Measurements from ENCODE around the gene GABRR2.

The GABRR2 gene

DNA sequence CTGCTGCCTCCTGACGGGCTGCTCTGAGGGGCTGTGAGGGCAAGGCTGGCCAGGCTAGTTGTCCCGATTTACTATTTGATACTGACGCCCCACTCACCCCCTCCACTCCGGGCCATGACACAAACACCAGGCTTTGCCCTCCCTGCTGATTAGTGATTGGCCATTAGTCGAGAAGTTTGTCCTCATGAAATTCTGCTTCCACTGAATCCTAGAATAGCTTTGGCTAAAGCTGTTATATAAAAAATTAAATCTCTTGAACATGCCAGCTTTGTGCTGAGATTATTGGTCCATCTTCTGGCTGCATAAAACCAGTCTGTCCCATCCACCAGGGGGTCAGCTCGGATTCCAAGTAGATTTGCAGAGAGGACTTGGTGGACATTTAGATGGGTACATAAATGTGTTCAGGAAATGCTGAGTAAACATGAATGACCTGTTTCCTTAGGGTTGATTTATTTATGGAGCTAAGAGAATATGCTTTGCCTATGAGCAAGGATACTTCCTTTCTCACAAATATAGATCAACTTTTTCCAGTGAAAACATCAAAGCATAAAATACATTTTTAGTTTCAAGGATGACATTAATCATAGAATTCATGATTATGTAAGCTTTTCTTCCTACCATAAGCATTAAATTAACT is at the start of gene GABRR2:
TSS of gene GABRR2 (minus strand) at position 51 of the 637 bp plus-strand sequence. CDS start 134 bp downstream, outside the sequence.
- no peak for DNase-seq

DNA sequence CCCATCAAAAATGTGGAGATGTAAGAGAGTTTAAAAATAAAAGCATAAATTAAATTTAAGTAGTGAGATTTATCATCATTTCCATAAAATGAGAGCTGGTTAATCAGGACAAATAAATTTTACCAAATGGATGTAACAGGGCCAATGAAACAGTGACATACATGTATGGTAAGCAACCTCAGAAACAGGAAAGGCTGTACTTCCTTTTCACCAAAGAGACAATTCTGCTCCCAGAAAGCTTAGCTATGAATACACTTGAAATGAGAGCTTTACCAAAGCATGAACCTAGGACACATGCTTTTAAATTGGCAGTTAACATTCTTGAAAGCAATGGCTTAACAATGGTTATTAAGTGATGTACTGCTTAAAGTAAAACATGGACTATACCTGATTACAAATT is 49.5 kb upstream of the GABRR2 start:
- no peak for DNase-seq

DNA sequence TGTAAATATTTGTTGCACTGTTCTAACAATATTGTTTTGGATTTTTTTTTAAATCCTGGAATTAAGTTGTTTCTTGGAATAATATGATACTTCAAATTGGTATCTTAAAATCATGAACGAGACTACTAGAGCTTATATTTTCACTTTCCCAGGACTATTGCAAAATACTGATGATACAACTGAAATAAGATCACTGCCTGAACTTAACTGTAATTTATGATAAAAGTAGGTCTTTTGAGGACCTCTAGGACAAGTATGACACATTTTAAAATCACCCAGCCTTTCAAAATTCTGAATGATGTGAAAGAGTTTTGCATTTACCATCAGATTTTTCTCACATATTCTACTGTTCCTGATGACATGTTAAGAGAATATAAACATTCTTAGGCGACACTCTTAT is 46.1 kb upstream of the GABRR2 start:
- DNase-seq = no peak

DNA sequence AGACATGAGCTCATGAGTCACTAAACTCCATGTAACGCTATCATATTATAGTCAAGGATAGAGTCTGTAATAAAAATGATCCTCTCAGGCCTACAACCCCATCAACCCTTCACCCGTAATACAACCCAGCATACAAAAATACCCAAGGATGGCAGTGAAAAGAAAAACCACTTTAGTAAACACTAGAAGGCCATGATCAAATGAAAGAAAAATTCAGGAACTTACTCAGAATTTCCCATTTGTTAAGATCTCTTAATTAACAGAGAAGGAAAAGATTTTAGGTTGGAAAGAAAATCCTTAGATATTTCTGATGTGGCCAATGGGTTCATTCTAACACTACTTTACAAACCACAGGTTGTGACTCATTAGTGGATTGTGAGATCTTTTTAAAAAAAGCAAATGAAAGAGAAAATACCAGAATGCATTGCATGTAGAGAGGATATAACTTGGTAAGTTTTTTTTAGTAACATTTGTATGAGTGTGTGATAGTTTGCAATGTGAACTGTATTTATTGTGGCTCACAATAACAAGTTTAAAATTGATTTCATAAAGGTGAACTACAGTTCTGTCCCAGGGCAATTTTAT is 45.4 kb upstream of the GABRR2 start:
- no peak for DNase-seq

DNA sequence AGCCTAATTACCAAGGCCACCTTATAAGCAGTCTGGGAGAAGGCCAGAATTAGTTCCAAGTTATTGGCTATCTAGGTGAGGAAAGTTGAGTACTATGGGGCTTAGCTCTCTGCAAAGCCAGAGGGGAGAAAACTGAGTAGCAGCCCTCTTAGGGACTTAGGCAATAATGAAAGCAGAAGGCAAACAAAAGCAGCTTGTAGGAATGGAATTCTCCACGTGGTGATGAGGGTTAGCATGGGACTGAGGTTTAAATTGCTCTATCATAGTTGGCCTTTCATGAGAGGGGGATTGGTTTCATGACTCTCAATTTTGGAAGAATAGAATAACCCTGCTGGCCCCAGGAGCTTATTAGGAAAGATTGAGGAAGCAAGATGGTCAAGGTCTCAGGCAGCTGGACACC is 44.5 kb upstream of the GABRR2 start:
- no peak for DNase-seq

DNA sequence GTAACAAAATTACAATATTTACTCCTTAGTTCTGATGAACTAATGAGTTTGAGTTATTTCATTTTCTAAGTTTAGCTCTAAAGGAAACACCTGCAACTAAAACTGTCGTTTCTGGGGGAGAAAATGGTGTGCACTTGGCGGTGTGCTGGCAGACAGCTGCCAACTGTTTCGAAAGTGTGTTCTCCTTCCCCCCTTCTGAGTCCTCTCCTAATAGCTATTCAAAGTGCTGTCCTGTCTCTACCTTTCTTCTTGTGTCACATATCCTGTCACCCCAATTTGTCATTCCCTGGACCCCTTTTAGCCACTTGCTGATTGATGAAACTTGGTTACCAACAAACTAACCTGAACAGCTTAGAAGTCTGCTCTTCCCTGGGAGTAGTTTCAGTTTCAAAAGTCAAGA is 42.3 kb upstream of the GABRR2 start:
- DNase-seq = no peak

DNA sequence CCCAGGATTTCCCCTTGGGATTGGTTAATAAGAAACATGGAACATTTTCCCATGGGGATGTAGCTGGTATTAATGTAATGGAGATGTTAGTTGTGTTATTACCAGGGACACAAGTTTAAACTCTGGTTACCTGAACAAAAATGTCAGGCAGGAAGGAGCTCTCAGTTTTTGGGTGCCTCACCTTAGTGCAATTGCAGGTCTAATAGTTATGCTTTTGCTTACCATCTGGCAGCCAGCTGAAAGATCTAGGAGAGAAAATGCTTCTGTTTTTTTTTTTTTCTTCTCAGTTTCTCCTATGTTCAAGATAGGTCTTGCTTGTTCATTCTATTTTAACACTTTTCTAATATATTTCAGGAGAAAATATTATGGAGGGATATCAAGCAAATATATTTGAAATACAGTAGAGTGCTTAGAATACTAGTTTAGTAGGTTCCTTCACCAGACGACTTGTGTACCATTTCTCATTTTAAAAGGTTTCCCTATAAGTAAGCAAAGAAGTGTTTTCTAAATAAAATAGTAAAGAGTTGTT is 41.6 kb upstream of the GABRR2 start:
- DNase-seq = no peak

DNA sequence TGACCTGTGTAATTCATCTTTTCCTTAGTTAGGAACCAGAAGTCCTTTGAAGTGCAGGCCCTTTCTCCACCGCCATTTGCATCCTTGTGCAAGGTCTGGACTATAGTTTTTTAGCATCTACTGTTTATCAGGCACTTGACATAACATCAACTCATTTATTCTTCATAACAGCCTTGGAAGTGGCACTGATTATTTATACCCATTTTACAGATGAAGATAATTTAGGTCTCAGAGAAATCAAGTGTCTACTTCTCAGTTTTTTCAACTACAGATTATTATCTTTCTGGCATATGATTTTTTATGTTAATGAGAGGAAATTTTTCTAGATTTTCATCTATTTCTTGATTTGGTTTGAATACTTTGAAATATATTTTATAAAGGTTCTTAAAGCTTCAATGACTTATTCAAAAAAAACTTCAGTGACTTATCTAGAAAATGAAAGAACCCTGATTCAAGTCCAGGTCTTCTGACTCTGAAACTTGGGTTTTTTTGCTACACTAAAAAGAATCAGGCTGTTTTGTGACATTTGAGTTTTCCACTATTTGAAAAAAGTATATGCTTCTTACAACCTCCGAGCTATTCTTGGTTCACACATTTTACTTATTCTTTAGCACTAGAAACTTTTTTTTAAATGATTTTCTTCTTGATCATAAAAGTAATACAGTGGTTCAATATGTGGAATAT is 40.6 kb upstream of the GABRR2 start:
- DNase-seq = no peak

DNA sequence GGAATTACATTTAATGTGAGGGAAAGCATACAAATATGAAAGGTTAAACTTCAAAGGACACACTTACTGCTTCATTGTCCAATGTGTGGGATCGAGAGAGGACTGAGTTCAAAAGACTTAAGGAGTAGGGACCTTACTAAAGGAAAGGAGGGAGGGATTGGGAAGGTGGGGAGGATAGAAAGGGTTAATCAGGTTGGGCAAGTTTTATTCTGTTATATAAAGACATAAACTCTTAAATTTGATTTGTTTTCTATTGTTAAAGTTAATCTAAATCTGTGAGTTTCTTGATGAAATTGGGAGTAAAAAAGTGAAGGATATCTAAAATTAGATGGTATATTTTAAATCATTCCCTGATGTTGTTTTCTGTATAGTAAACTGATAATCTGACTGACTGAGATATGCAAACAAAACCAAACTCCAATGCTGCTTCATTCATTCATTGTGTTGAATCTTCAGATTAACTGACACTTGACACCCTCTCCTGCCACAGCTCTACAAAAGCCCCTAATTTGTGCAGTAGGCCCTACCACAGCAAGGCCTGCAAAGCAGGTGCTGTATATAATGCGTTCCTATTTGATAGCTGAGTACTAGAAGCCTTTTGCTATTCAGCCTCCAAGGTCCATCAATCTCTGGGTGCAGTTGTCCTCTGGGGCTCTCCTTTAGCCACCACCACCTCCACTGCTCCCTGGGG is 38.7 kb upstream of the GABRR2 start:
- DNase-seq = peak; percentile 85

DNA sequence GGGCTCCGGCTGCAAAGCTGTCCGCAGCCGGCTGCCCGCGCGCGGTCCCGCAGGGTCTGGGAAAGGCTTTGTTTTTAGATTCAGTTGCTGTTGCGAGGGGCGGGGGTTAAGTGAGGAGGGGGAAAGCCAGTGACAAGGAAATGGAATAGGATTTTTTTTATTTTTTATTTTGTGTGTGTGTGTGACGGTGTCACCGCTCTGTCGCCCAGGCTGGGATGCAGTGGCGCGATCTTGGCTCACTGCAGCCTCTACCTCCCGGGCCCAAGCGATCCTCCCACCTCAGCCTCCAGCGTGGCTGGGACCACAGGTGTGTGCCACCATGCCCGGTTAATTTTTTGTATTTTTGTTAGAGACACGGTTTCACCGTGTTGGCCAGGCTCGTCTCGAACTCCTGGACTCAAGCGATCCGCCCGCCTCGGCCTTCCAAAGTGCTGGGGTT is 38.0 kb upstream of the GABRR2 start:
- DNase-seq = no peak

DNA sequence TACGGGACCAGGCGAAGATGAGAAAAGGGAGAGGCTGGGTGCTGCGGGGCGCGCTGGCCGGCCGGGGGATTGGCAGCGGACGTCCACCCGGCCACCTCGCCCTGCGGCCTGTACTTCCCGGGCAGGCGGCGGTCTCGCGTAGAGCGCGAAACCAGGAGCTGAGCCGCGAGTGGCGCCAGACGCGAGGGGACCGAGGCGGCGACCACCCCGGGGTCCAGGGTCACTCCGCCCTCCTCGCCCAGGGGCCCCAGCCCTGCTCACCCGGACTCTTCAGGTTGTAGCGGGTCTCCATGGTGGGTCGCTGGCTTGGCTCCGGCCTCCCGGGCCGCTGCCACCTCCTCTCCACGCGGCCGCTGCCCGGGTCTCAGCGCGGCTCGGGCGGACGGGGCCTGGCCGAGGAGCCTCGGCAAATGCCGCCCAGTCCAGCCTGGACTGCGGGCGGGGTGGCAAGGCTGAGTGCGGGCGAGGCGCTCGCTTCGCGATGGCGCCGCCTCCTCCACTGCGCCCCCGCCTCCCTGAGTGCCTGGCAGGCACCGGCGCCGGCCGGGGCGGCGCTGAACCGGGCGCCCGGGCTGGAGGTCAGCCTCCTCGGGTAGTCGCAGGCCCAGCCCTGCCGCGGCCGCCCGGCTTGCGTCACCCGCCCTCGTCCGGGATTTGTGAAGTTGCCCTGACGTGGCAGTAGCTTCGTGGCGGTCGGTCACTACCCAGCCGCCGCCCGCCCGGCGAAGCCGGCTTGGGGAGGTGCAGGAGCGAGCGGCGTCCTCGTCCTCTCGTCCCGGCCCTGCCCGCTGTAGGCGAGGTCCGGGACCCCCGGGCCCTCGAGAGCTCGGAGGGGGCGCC is 37.4 kb upstream of the GABRR2 start, which contains the start of gene UBE2J1:
TSS of gene UBE2J1 (minus strand) at position 445 of the 840 bp plus-strand sequence. CDS start at position 292, 153 bp downstream.
- DNase-seq = peak; percentile 63

DNA sequence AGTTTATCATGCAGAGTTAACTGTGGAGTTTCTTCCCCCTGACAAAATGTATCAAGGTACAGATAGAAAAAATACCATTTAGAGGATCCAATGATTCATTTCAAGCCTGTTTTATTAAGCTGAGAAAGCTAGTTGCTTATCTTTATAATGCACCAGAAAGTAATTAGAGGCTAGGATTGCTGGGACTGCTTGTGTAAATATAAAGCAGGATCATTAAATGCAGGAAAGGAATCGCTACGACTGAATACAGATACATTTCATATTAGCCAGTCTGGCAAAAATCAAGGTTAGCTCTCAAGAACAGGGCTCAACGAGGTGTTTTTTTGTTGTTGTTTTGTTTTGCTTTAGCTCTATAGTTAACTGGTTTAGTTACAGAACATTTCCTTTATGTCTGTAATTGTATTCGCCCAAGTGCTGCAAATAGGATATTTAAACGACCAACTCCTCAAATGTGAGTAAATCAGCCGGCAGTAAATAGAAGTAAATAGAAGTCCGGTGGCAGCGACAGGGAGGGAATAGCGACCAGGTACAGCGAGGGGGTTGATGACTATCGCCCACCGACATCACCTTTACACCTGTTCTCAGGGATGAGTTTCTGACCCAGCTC is 36.7 kb upstream of the GABRR2 start:
- DNase-seq = peak; percentile 34

DNA sequence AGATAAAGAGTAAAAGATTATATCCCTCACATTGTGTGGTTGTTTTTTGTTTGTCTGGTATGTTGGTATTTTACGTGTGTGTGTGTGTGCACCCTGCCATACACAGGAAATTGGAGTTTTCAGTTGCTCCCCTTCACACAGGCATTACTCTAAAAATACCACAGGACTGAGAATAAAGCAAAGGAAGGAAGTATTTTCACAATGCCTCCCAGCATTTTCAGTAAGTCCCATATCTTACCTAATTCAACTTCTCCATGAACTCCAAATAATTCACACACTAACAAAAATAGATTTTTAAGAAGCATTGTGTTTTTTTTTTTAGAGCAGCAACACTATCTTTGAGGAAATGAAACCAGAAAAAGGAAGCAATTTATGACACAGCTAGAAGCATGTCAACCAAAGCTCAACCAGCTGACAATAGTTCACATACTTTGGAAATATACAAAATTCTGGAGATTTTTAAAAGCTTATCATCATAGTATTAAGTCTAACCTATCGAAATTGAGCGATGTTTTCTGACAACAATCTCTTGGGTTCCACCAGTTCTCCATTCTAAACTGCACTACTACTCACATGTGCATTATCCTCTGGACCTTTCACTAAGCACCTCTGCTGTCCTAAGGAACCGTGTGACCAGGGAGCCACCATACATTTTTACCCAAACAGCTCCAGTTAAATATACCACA is 35.3 kb upstream of the GABRR2 start:
- no peak for DNase-seq

DNA sequence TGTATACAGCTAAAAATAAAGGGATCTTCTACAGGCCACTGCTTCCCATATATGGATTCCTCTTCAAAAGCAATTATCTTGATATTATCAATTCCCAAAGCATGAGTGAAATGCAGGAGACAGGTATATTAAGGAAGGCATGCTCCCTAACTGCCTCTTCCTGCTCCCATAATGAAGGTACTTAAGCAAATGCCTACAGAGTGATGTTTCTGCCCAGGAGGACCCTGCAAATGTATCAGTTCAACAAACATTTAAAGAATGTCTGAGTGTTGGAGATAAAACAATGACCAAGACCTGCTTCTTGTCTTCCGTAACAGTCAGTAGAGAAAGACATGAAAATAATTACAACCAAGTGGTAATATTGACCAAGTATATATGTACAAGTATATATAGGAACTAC is 33.3 kb upstream of the GABRR2 start:
- DNase-seq = no peak

DNA sequence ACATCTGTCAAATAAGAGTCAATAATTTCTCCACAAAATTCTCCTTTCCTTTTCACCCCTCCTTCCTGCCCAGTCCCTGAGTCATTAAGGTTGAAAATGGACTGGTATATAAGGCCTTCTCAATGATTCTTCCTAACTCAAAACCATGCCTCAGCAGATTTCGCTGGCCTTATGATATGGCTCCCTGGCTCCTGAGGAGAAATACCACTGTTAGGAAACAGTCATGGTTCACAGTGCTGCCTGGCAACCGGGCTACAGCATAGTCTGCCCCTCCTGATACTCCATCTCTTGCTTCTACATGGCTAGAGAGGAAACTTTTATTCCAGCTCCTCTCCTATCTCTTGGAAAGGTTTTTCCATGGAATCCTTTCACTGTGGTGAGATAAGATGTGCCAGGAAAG is 32.7 kb upstream of the GABRR2 start:
- no peak for DNase-seq

DNA sequence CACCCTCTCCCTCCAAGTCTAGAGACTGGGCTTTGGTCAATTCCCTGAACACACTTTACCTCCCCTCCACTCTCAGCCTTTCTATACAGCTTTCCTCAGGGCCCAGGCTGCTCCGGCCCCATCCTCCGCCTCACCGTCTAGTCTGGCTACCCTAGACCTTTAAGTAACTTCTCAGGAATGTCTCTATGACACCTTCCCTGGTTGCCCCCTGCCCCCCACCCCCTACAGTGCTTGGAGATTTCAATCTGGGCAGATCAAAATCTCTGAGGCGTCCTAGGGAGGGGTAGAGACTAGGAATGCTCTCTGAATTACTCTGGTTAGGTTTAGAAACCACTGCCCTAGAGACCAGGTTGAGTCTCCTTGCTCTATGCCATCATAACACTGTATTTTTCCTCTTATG is 31.3 kb upstream of the GABRR2 start:
- DNase-seq = no peak

DNA sequence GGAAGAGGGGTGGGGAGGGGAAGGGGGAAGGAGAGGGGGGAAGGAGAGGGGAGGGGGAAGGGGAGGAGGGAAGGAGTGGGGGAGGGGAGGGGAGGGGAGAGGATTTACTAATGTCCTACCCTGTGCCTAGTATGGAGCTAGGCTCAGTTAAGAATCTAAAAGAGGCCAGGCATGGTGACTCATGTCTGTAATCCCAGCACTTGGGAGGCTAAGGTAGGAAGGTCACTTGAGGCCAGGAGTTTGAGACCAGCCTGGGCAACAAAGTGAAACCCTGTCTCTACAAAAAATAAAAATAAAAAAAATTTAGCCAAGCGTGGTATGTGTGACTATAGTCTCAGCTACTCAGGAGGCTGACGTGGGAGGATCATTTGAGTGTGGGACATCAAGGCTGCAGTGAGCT is 24.5 kb upstream of the GABRR2 start:
- DNase-seq = no peak

DNA sequence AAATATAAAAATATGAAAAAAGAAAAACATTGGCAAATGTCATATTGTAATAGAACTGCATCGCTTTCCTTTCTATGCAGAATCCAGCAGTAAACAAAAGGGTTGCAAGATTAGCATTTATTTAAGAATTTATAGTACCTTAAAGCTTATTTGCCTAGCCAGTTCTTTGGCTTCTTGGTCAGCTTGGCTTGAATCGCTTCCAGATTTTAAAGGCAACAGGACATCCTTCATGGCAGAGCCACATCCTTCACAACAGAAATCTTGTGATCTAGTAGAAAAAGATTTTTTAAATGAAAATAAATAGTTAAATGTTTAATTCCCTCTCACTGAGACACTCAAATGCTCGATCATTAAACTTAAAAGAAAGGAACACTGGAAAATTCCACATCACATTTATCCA is 20.1 kb upstream of the GABRR2 start:
- no peak for DNase-seq

DNA sequence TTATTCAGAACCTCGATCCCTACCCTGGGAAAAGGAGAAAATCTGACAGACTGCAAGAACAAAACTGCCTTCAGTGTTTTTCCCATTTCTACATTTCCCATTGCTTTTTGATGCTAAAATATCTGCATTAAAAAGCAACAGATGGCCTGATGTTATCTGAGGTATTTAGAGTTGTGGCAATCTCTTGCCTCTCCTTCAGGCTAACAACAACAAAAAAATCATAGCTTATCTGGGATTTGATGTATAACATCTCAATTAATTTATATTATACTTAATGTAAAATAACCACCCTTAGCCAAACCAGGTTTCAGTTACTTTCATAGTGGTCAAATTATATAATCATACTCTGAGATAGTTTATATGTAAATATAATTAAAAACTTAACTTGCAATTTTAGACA is 15.8 kb upstream of the GABRR2 start:
- DNase-seq = no peak

DNA sequence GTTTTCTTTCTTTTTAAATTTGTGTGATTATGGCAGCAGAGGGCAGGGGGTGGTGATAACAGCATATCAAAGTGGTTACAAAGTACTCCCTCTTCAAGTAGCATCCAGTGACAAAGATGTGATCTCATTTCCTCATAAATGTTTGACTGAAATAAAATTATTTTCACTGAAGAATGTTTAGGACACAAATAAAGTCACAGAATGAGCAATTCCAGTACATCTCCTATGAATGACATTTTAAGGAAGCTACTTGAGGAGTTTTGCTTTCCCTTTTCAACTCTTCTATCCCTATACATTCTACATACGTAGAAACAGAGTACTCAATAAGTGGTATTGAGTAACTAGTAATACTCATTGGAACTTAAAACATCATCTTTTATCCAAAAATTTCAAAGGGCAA is 13.9 kb upstream of the GABRR2 start:
- DNase-seq = no peak

DNA sequence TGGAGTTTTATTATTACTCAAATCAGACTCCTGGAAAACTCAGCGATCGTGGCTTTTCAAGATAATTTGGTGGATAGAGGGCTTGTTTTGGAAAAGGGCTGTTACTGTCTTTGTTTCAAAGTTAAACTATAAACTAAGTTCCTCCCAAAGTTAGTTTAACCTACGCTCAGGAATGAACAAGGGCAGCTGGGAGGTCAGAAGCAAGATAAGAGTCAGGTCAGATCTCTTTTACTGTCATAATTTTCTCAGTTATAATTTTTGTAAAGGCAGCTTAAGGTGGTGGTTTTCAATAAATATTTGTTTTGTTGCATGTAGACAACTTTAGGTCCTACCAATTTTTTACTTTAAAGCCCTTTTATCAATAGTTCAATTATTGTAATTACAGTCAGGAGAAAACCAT is 9.2 kb upstream of the GABRR2 start:
- DNase-seq = no peak
